HG03135 (cell line): ENCODE measurements around the gene GPATCH4.
A peak's percentile ranks its signal among the peaks of the same experiment; 100 is the strongest.
"Not testable (repeated sequence)": the region's sequence is repeated elsewhere in the genome, so short reads cannot be mapped to it uniquely, and the experiment has no call there.

Experiments
- ATAC-seq: cut with Tn5 transposase; IDR thresholded peaks from one replicate; pipeline ENCODE4 v1.9.1; 2021; ENCODE audit warnings: mild to moderate bottlenecking, moderate library complexity; ENCODE audit not compliant: unreplicated experiment

The GPATCH4 gene

DNA sequence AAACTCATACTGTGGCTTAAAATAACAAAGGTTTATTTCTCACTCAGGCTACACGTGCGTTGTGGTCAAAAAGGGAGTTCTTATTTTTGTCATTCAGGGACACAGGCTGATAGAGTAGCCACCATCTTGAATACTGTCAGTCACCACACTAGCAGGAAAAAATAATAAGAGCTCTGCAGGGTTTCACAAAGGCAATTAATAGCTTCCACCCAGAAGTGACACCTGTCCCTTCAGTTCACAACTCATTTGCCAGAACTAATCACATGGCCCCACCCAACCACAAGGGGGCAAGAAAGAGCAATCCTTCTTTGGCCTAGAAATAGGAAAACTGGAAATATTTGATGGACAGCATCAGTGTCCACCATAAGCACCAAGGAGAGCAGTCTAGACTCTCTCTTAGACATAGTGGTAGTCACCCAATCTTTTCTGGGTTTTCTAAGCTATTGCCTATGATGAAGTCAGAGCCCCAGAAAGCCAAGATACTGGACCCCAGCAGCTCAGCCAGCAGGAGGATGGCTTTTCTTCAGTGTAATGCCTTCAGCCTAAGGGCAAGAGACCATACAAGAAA, 26.1 kb upstream of the GPATCH4 start:
- no peak for ATAC-seq

- no peak for ATAC-seq
Observed at GRCh38 chr1:156626079-156626438, 24.8 kb upstream of the GPATCH4 start.

GRCh38 chr1:156625436-156626078, 24.3 kb upstream of the GPATCH4 start:
- ATAC-seq: no peak

- no peak for ATAC-seq
Observed at GRCh38 chr1:156624814-156625435, 23.6 kb upstream of the GPATCH4 start.

- ATAC-seq: no peak
Observed at GRCh38 chr1:156623946-156624813, 22.9 kb upstream of the GPATCH4 start.

DNA sequence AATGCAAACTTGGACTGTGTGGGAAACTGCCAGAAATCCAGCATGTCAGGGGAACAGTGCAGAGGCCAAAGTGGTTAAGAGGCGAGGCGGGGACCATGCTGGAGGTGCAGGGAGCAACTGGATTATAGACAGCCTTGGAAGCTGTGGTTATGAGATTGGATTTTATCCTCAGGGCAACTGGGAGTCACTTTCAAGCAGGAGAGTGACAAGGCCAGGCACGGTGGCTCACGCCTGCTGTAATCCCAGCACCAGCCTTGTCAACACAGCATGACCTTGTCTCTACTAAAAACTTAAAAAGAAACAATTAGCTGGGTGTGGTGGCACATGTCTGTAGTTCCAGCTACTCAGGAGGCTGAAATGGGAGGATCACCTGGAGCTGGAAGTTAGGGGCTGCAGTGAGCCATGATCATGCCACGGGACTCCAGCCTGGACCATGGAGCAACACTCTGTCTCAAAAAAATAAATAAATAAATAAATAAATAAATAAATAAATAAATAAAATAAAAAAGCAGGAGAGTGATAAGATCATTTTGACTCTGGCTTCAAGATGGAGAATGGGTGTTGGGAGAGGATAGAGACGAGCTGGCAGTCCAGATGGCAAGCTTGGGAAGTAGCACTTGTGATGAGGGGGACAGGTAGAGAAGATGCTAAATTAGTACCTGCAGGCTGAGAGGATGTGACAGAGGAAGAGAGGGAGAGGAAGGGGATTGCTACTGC, 21.5 kb upstream of the GPATCH4 start:
- no peak for ATAC-seq

DNA sequence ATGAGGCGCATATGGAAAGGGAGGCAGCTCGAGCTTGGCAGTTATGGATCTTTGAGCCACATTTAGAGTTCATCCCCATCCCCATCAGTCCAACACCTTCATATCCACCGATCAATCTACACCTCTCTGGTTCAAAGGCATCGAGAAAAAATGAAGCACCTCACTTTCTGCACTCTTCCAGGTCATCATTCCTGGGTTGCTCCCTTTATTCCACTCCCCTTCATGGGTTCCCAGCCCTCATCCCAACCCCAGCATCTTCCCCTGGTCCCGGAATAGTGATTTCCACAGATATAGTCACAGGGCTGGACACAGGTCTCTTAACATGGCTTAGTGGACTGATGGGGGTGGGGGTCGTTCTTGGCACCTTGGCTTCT, 18.3 kb upstream of the GPATCH4 start:
- ATAC-seq: no peak

- no peak for ATAC-seq
Observed at GRCh38 chr1:156618853-156619581, 17.7 kb upstream of the GPATCH4 start, which contains the start of gene HAPLN2. HAPLN2 (plus strand) TSS chr1:156619415; CDS start chr1:156623491, 4,076 bp downstream.

- ATAC-seq: no peak
Observed at GRCh38 chr1:156616463-156616862, 15.2 kb upstream of the GPATCH4 start.

DNA sequence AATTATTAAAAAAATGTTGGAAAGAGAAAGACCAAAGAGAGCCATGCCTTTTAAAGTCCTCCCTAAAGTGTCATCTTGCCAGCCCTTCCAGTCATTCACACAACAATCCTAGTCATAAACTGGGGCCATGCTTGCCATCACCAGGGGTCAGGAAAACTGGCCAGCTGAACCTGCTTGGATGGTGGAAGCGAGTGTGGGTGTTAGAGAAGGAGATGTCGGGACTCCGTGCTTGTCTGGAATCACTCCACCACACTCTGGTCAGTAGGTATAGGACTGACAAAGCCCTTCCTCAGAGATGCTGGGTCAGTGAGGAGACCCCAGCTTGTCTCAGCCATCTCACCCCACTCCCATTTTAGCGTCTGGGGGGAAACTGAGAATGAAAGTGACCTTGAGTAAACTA, 14.7 kb upstream of the GPATCH4 start:
- no peak for ATAC-seq

DNA sequence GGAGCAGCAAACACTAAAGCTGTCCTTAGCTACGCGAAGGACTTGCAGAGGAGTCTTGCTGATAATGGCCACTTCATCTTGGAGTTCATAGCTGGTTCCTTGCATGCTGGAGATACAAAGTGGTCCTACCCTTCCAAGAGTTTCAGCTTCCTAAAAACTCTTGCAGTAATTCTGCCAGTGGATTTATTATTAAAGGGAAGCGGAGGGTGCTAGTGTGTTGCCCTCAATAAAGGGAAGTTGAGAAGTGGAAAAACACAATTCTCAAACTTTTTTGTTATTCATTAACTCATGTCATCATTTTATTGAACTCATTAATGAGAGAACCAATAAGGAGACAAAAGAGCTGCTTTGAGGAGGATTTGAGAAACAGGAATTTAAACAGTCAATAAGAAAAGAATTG, 11.4 kb upstream of the GPATCH4 start:
- ATAC-seq: no peak

GRCh38 chr1:156610072-156610471, 8.8 kb upstream of the GPATCH4 start:
- not testable (repeated sequence) for ATAC-seq

GRCh38 chr1:156608981-156609380, 7.7 kb upstream of the GPATCH4 start:
- no peak for ATAC-seq

DNA sequence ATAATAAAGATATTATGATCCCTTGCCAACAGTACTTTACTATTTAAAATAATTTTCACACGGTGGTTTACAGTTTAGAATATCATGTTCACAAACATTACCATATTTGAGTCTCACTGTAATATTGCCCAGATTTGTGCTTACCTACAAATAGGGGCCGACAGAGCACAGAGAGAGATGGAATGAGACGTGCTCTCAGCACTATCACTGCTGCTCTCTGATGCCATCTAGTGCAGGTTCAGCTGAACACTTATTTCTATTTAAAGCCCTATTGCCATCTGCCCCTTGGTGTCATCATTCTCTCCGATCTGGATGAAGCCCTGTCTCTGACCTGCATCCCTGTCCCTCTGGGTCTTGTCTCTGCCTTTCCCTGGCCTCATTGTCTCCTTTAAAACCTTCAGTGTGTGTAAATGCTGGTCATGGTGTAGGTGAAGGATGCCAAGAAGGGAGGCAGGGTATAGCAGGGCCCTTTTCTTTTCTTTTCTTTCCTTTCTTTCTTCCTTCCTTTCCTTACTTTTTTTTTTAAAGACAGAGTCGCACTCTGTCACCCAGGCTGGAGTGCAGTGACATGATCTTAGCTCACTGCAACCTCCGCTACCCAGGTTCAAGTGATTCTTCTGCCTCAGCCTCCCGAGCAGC, 6.9 kb upstream of the GPATCH4 start:
- peak; percentile 68 for ATAC-seq

GRCh38 chr1:156607344-156607743, 6.1 kb upstream of the GPATCH4 start:
- not testable (repeated sequence) for ATAC-seq

GRCh38 chr1:156602557-156602993, 1.3 kb upstream of the GPATCH4 start:
- ATAC-seq: no peak

GRCh38 chr1:156601892-156602291, 613 bp upstream of the GPATCH4 start:
- ATAC-seq: peak; percentile 22

DNA sequence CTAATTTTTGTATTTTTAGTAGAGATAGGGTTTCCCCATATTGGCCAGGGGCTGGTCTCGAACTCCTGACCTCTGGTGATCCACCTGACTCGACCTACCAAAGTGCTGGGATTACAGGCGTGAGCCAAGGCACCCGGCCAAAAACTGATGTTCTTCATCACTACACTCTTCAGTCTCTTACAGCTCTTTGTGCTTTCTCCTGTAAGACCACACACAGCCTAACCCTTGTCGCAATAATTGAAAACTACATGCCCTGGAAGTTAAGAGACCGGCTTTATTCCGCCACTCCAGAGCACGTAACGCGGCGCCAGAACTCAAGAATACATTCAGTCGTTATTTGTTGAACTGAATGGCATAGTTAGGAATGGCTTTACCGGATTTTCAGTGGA, 552 bp downstream of the GPATCH4 start:
- ATAC-seq: no peak

DNA sequence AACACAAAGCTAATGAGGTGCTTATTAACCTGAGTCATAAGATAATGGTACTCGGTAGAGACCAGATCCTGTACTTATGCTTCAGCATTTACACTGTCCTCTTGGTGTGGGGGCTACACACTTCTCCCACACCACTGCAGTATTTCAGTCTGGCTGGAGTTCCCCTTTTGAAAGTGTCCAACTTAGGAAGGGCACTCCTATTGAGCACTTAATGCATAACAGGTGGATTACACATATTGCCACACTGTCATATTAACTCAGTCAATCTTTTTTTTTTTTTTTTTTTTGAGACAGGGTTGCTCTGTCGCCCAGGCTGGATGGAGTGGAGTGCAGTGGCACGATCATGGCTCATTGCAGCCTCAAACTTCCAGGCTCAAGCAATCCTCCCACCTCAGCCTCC, 1.5 kb downstream of the GPATCH4 start:
- ATAC-seq: no peak
